ENCODE results near the gene CNIH2. TPM values are rescaled to one million over a fixed set of nuclear protein-coding genes. Genes with fewer than 3 reads are reported as not detected.

Gene CNIH2
- total and polyA plus RNA-seq, 2 experiments from 2014 or later, result 4.3 to 9.2 TPM

DNA sequence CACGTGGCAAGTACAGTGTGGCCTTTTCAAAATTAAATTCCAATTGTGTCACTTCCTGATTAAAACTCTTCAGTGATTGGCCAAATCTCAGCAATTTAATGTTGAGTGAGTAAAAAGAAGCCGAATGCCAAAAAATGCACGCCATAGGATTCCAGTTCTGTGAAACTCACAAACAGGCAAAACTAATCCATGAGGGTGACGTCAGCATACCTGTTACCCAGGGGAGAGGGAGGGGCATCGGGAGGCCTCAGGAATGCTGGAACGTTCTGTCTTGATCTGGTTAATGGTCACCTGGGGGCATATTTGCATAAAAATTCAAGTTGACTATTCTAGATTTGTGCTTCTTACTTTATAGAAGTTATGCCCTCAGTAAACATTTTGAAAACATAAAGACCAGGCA lies 49.5 kb upstream of the CNIH2 start:
- H2AFZ ChIP-seq, result no peak overlapping the region
- no peaks in the 10 kb centered on the region for H3K36me3 ChIP-seq (ENCODE audit: insufficient read depth)
- H3K9me2 ChIP-seq (ENCODE audit: insufficient read depth), result no peaks in the 10 kb centered on the region
- no peaks in the 10 kb centered on the region for H3K9me3 Mint-ChIP-seq
- H3K4me2 ChIP-seq, result no peak overlapping the region
- no peaks in the 10 kb centered on the region for H3K79me2 ChIP-seq (replicated peaks; ENCODE audit: insufficient read depth)
- H3K27me3 ChIP-seq (ENCODE audit: insufficient read depth), result no peaks in the 10 kb centered on the region
- 0 out of 2 replicates have a peak, but pooled peaks cover 6% of the 10 kb centered on the region for H3F3A ChIP-seq (replicated peaks; ENCODE audit: low read depth)
- H3K27ac ChIP-seq (ENCODE audit: low read depth), result peak overlapping the region; percentile 85; the same call in 1 of the 2 replicates
- no peak overlapping the region; the same call in 2 of the 3 replicates for H3K4me3 Mint-ChIP-seq
- peak; percentile 58 for TF ChIP-seq CREB1 (CRISPR knock-in tag; IDR thresholded peaks at IDR 0.05; ENCODE audit: low read depth)
- TF ChIP-seq, protein P1, sequence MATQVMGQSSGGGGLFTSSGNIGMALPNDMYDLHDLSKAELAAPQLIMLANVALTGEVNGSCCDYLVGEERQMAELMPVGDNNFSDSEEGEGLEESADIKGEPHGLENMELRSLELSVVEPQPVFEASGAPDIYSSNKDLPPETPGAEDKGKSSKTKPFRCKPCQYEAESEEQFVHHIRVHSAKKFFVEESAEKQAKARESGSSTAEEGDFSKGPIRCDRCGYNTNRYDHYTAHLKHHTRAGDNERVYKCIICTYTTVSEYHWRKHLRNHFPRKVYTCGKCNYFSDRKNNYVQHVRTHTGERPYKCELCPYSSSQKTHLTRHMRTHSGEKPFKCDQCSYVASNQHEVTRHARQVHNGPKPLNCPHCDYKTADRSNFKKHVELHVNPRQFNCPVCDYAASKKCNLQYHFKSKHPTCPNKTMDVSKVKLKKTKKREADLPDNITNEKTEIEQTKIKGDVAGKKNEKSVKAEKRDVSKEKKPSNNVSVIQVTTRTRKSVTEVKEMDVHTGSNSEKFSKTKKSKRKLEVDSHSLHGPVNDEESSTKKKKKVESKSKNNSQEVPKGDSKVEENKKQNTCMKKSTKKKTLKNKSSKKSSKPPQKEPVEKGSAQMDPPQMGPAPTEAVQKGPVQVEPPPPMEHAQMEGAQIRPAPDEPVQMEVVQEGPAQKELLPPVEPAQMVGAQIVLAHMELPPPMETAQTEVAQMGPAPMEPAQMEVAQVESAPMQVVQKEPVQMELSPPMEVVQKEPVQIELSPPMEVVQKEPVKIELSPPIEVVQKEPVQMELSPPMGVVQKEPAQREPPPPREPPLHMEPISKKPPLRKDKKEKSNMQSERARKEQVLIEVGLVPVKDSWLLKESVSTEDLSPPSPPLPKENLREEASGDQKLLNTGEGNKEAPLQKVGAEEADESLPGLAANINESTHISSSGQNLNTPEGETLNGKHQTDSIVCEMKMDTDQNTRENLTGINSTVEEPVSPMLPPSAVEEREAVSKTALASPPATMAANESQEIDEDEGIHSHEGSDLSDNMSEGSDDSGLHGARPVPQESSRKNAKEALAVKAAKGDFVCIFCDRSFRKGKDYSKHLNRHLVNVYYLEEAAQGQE (IDR thresholded peaks at IDR 0.05; ENCODE audit: unreplicated experiment), result no peak
- H3K27me3 Mint-ChIP-seq (ENCODE audit: insufficient read depth, low read depth, poor library complexity), result peaks cover 10% of the 10 kb centered on the region
- ATAC-seq (peak; percentile 71), DNase-seq (ENCODE audit: low spot score) (peak; percentile 68)
- H3K4me1 Mint-ChIP-seq, result peaks cover 30% of the 10 kb centered on the region
- no peak overlapping the region for H3K4me3 ChIP-seq
- peaks cover 9% of the 10 kb centered on the region; the same call in 1 of the 2 replicates for H3K4me1 ChIP-seq (ENCODE audit: insufficient read depth)
- peak overlapping the region; percentile 77 for H3K27ac Mint-ChIP-seq
- H4K20me1 ChIP-seq (replicated peaks; ENCODE audit: insufficient read depth), result no peaks in the 10 kb centered on the region
- peaks cover 4% of the 10 kb centered on the region; the same call in 1 of the 3 replicates for H3K36me3 Mint-ChIP-seq (ENCODE audit: low read depth)

DNA sequence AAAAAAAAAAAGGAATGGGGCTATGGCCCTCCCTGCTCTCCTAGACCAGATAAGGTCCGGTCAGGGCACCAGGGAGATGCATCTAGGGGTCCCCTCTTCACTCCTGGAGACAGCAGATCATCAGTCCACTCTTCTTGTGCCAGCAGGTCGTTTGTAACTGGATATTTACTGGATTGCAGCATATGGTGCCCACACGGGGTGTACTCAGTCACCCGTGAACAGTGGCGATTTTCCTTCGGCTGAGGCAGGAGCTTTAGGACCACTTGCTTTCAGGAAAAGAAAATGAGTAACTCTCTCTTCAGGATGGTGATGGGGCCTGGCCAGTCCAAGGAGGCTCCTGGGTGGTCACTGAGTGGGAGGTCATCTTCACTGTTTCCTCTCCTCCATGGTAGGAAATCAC lies 47.8 kb upstream of the CNIH2 start:
- H3K4me3 ChIP-seq, result no peak overlapping the region
- H3K4me1 ChIP-seq (ENCODE audit: insufficient read depth), result peaks cover 9% of the 10 kb centered on the region; the same call in 1 of the 2 replicates
- 0 out of 2 replicates have a peak, but pooled peaks cover 6% of the 10 kb centered on the region for H3F3A ChIP-seq (replicated peaks; ENCODE audit: low read depth)
- H2AFZ ChIP-seq, result no peak overlapping the region
- H3K4me1 Mint-ChIP-seq, result peaks cover 30% of the 10 kb centered on the region
- H4K20me1 ChIP-seq (replicated peaks; ENCODE audit: insufficient read depth), result no peaks in the 10 kb centered on the region
- H3K36me3 Mint-ChIP-seq (ENCODE audit: low read depth), result peaks cover 6% of the 10 kb centered on the region; the same call in 2 of the 3 replicates
- H3K27me3 ChIP-seq (ENCODE audit: insufficient read depth), result no peaks in the 10 kb centered on the region
- no peak overlapping the region; the same call in 1 of the 2 replicates for H3K27ac Mint-ChIP-seq
- no peak overlapping the region for H3K4me3 Mint-ChIP-seq
- peaks cover 12% of the 10 kb centered on the region for H3K27me3 Mint-ChIP-seq (ENCODE audit: insufficient read depth, low read depth, poor library complexity)
- no peaks in the 10 kb centered on the region for H3K79me2 ChIP-seq (replicated peaks; ENCODE audit: insufficient read depth)
- DNase-seq (ENCODE audit: low spot score) (no peak), ATAC-seq (no peak)
- H3K4me2 ChIP-seq, result no peak overlapping the region
- H3K27ac ChIP-seq (ENCODE audit: low read depth), result no peak overlapping the region
- no peaks in the 10 kb centered on the region for H3K9me3 Mint-ChIP-seq
- H3K36me3 ChIP-seq (ENCODE audit: insufficient read depth), result no peaks in the 10 kb centered on the region; the same call in 1 of the 2 replicates
- no peaks in the 10 kb centered on the region for H3K9me2 ChIP-seq (ENCODE audit: insufficient read depth)
- TF ChIP-seq, protein P1 (IDR thresholded peaks at IDR 0.05; ENCODE audit: unreplicated experiment), result no peak
- TF ChIP-seq NANOG (IDR thresholded peaks at IDR 0.05; ENCODE audit: borderline replicate concordance) (no peak), JUNB (IDR thresholded peaks at IDR 0.05; ENCODE audit: unreplicated experiment) (no peak), EZH2phosphoT487 (IDR thresholded peaks at IDR 0.05; ENCODE audit: unreplicated experiment) (no peak), ZNF331 (CRISPR knock-in tag; IDR thresholded peaks at IDR 0.05; ENCODE audit: low read depth) (no peak), ZNF114 (CRISPR knock-in tag; IDR thresholded peaks at IDR 0.05) (no peak)
- TF ChIP-seq, protein P2, sequence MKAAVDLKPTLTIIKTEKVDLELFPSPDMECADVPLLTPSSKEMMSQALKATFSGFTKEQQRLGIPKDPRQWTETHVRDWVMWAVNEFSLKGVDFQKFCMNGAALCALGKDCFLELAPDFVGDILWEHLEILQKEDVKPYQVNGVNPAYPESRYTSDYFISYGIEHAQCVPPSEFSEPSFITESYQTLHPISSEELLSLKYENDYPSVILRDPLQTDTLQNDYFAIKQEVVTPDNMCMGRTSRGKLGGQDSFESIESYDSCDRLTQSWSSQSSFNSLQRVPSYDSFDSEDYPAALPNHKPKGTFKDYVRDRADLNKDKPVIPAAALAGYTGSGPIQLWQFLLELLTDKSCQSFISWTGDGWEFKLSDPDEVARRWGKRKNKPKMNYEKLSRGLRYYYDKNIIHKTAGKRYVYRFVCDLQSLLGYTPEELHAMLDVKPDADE (IDR thresholded peaks at IDR 0.05), result no peak
- TF ChIP-seq, protein P3, sequence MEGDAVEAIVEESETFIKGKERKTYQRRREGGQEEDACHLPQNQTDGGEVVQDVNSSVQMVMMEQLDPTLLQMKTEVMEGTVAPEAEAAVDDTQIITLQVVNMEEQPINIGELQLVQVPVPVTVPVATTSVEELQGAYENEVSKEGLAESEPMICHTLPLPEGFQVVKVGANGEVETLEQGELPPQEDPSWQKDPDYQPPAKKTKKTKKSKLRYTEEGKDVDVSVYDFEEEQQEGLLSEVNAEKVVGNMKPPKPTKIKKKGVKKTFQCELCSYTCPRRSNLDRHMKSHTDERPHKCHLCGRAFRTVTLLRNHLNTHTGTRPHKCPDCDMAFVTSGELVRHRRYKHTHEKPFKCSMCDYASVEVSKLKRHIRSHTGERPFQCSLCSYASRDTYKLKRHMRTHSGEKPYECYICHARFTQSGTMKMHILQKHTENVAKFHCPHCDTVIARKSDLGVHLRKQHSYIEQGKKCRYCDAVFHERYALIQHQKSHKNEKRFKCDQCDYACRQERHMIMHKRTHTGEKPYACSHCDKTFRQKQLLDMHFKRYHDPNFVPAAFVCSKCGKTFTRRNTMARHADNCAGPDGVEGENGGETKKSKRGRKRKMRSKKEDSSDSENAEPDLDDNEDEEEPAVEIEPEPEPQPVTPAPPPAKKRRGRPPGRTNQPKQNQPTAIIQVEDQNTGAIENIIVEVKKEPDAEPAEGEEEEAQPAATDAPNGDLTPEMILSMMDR (conservative IDR thresholded peaks at IDR 0.05; ENCODE audit: low read depth in 2 of 2), result no peak

Measured in GM23338 (cell line).